Measurements from ENCODE around the gene COL20A1. TPM values are rescaled to one million over a fixed set of nuclear protein-coding genes. Genes with fewer than 3 reads are reported as not detected.

Gene COL20A1
- total and polyA plus RNA-seq, 10 donors: 0.12 to 2.1 (median 0.60) TPM; not detected in 2

GRCh38 chr20:63345328-63346100 lies 52.5 kb downstream of the COL20A1 start:
- Histone ChIP-seq H3K27me3 (replicated peaks in 1 of 7) (peaks cover 0 to 53% (median 0%) of the 10 kb centered on the region in 7 donors), H3K4me1 (peaks cover 11 to 35% (median 23%) of the 10 kb centered on the region in 6 donors), H3K4me3 (no peak overlapping the region), H3K36me3 (no peaks in the 10 kb centered on the region), H3K27ac (peak overlapping the region in 3 of 8 donors; percentile 23 to 44 (median 36)), H3K9me3 (no peaks in the 10 kb centered on the region)
- no peak for TF ChIP-seq POLR2AphosphoS5 (IDR thresholded peaks at IDR 0.05)
- no peak for TF ChIP-seq CTCF (IDR thresholded peaks at IDR 0.05 in 8 of 11, conservative IDR thresholded peaks at IDR 0.05 in 3 of 11)
- TF ChIP-seq POLR2A (IDR thresholded peaks at IDR 0.05): no peak
- WGBS, 5 donors: 41 to 71% (median 61%) methylated on average over 15 to 27 of the region's 27 CpGs
- intact Hi-C loops (cut with DNase I; ENCODE audit: low total_unique reads): no loop called here
- DNase-seq: peak; percentile 79

- intact Hi-C loops (cut with DNase I; ENCODE audit: low total_unique reads): no loop called here
- peak overlapping the region in 3 of 8 donors; percentile 23 to 44 (median 36) for H3K27ac ChIP-seq
- peak in 1 of 3 donors; percentile 17 for TF ChIP-seq POLR2AphosphoS5 (IDR thresholded peaks at IDR 0.05)
- no peak for TF ChIP-seq CTCF (IDR thresholded peaks at IDR 0.05 in 8 of 11, conservative IDR thresholded peaks at IDR 0.05 in 3 of 11)
- no peak for TF ChIP-seq POLR2A (IDR thresholded peaks at IDR 0.05)
- peaks cover 0 to 4% (median 0%) of the 10 kb centered on the region in 8 donors for H3K9me3 ChIP-seq
- peaks cover 0 to 53% (median 0%) of the 10 kb centered on the region in 7 donors for H3K27me3 ChIP-seq (replicated peaks in 1 of 7)
- DNase-seq: peak; percentile 75
- no peaks in the 10 kb centered on the region for H3K36me3 ChIP-seq
- peaks cover 11 to 35% (median 23%) of the 10 kb centered on the region in 6 donors for H3K4me1 ChIP-seq
- H3K4me3 ChIP-seq: no peak overlapping the region
- 61 to 77% (median 67%) methylated on average over 14 to 50 of the region's 50 CpGs for WGBS, 5 donors
Measured at GRCh38 chr20:63346131-63347080, 53.4 kb downstream of the COL20A1 start.

- peaks cover 0 to 4% (median 0%) of the 10 kb centered on the region in 8 donors for H3K9me3 ChIP-seq
Measured at GRCh38 chr20:63347081-63347741, 54.2 kb downstream of the COL20A1 start.

More at GRCh38 chr20:63347081-63347741, 54.2 kb downstream of the COL20A1 start:
- no peak overlapping the region for H3K27ac ChIP-seq
- WGBS, 5 donors: 80 to 87% (median 82%) methylated on average over 19 to 33 of the region's 33 CpGs
- no peak overlapping the region for H3K4me3 ChIP-seq
- H3K4me1 ChIP-seq: peaks cover 11 to 35% (median 23%) of the 10 kb centered on the region in 6 donors
- no peaks in the 10 kb centered on the region for H3K36me3 ChIP-seq
- peak; percentile 65 for DNase-seq
- H3K27me3 ChIP-seq (replicated peaks in 1 of 7): peaks cover 0 to 47% (median 0%) of the 10 kb centered on the region in 7 donors
- intact Hi-C loops (cut with DNase I; ENCODE audit: low total_unique reads): no loop called here
- TF ChIP-seq POLR2AphosphoS5 (IDR thresholded peaks at IDR 0.05) (no peak), CTCF (IDR thresholded peaks at IDR 0.05 in 8 of 11, conservative IDR thresholded peaks at IDR 0.05 in 3 of 11) (no peak), POLR2A (IDR thresholded peaks at IDR 0.05) (no peak)

Data from spleen (tissue), 11 donors.